GM19238 (cell line): ENCODE data around the gene BUD31.

ENCODE experiments used
- DNase-seq: peaks from one replicate; pipeline ENCODE4 v3.0.0; 2011; ENCODE audit warnings: low spot score; ENCODE audit not compliant: insufficient read length

BUD31 gene

DNA sequence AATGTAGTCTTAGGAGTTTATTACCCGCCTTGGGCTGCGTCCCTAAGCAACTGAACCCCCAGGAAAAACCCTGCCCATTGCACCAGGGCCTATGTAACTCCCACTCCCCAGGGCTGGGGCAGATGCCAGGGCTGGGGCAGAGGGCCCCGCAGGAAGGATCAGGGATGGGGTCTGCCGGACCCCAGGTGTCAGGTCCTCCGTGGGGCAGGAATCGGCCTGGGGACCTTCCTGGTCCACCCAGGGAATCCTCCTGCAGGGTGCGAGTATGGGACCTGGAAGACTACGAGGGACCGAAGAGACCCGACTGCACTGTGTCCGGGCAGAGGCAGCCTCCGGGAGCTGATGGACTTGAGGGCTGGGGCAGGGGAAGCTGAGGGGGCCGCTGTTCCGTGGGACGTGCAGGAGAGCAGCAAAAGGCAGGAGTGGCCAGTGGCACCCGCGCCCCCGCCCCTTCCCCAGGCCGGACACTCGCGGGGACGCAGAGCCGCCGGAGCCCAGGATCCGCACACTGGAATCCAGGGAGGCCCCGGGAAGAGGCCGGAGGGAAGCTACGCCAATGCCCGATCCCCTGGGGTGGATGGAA lies 59.7 kb downstream of the BUD31 start:
- no peak for DNase-seq
